NCI-H1694 (cell line): ENCODE results near the gene KCNG2.

Experiments
- DNase-seq: peaks from one replicate; lab custom pipeline; 2025; lab: John Stamatoyannopoulos, UW

Gene KCNG2

DNA sequence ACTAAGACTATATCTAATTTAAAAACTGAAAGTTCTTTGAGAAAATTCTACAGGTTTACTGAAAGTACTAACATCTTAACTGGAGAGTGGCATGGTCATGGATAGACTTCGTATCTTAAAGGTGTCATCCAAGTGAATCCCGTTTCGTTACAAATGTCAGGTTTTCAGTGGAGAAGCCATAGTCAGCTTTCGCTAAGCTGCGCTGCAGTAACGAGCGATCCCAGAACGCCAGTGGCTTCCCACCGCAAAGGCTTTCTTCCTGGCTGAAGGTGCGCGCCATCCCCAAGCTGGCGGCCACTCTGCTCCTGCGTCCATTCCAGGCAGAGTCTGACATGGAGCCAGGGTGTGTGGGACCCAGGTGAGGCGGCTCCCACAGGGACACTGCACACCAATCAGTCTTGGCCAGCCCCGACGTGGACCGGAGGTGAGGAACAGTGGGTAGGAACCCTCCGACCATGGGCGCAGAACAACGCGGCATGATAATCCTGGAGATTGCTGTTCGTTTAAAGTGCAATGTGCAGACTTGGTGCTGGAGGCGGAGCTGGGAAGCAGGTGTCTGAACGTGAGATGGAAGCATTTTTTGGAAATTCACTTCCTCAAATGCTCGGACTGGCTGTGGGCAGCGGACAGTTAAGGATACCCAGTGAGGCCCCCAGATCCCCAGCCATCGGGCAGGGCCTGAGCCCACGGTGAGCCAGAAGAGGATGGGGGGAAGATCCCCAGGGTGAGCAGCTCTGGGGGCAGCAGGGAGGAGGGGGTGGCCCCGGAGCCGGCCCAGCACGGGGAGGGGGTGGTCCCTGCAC, 27.8 kb upstream of the KCNG2 start:
- DNase-seq, result no peak

DNA sequence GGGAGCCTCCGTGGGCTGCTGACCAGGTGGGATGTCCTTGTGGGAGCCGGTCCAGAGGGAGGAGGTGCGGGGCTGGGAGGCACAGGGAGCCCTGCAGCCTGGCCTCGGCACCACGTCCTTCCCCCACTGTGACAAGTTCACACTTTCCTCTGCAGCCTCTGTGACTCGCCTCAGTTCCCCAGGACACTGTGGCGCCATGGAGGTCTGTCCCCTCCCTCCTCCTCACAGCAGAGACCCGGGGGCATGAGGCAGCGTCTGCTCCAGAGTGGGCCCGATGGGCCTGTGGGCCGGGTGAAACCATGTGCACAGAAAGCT, 27.3 kb upstream of the KCNG2 start:
- DNase-seq, result no peak

DNA sequence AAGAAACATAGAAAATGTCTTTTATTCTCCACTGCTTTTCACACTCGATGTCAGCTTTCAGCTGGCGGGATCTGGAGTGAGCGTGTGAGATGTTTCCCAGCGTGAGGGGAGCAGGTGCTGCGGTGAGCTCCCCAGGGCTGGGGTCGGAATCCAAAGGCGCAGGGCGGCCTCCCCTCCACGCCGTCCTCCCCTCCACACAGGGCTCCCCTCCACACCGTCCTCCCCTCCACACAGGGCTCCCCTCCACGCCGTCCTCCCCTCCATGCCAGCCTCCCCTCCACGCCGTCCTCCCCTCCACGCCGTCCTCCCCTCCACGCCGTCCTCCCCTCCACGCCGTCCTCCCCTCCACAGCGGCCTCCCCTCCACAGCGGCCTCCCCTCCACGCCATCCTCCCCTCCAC, 26.9 kb upstream of the KCNG2 start:
- DNase-seq, result no peak

DNA sequence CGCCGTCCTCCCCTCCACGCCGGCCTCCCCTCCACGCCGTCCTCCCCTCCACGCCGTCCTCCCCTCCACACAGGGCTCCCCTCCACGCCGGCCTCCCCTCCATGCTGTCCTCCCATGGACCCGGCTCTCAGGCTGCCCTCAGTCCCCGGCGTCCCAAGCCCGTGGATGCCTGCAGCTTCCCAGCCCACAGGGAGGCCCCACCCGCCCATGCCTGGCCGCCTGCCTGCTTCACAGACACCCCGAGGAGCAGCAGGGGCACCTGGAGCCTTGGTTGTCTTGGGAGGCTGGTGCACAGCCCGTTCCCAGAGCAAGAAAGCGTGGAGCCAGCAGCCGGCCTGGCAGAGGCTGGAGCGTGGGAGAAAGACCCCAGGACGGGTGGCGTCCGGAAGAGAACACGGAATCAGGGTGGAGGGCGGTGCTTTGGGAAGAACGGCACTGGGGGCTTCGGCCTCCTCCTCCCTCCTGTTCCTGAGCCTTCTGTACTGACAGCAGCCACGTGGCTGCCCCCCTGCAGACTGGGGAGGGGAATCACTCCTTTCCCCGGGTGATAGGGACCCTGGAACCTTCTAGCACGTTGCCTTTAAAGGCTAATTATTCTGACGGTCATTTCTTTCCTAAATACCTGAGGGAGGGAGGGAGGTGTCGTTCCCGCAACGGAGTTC, 26.2 kb upstream of the KCNG2 start:
- no peak for DNase-seq

DNA sequence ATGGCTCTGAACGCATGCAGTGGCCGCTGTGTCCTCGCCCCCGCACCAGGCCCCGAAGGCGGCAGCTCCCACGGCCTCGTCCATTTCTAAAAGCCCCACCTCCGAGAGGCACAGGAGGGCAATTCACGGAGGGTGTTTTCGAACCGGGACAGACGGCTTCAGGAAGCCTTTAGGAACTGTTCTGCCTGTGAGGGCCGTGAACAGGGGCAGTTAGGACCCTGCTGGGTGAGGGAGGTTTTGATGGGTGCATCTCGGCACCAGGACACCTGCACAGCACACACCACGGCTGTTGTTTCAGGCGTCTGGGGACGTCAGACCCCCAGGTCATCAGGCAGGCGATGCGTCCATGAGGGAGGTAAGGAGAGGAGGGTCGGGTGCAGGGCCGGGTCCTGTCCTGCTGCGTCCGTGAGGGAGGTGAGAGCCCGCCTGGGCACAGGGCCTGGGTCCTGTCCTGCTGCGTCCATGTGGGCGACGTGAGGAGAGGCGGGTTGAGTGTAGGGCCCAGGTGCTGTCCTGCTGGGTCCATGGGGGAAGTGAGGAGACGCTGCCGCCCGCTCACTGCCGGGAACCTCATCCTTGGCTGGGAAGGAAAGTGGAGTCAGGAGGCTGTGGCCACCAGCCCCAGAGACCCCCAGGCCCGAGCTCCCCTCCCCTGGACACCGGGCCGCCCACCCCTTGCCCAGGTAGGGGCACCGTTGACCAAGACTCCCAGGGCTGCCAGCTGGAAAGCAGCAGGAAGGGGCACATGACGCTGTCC, 25.5 kb upstream of the KCNG2 start:
- DNase-seq, result no peak

DNA sequence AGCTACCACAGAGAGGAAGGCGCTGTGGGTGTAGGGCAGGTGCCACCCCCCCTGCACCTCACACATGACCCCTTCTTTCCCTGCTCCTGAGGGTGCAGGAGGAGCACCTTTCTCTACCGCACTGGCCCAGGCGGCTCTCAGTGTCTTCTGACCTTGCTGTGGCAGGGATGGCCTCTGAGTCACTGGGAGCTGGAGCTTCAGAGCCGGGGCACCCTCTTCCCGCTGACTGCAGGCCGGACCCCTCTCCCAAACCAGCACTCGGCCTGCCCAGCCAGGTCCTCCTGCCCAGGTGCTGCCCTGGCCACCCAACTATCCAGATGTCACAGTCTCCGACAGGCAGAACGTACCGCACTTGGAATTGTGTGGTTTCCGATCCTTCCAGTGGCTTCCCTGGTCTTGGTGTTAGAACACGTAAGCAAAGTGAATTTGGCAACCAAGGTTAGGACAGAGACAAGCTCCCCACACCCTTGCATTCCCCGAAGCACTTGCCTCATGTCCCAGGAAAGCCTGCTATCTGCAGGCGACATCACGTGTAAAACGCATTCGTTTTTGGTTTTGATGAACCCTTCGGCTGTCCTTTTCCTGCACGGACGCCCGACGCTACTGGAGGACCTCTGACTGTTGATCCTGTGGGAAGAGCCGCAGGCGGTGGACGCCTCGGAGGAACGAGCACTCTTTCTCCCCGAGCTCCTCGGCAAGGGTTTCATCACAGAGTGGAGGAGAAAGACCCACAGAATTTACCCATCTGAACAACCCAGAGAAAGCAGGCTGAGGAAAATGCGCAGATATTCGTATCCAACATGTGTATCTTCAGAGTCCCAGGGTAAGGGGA, 24.7 kb upstream of the KCNG2 start:
- DNase-seq, result no peak

DNA sequence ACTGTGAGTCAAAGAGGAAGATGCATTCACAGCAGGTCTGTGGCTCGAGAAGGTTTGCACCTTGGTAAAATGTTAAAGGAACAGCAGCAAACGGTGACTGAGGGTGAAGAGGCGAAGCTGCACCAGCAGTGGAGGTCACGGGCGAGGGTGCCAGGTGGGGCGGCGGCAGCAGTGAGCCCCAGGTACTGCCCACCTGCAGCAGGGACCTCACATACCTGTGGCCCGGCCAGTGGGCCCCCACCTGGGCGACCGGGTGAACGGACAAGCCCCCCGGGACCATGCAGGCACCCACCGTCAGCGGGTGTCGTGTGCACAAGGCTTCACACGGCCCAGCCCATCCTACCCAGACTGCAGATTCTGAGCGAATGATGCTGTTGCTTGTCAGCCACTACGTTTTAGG, 23.6 kb upstream of the KCNG2 start:
- DNase-seq, result no peak

DNA sequence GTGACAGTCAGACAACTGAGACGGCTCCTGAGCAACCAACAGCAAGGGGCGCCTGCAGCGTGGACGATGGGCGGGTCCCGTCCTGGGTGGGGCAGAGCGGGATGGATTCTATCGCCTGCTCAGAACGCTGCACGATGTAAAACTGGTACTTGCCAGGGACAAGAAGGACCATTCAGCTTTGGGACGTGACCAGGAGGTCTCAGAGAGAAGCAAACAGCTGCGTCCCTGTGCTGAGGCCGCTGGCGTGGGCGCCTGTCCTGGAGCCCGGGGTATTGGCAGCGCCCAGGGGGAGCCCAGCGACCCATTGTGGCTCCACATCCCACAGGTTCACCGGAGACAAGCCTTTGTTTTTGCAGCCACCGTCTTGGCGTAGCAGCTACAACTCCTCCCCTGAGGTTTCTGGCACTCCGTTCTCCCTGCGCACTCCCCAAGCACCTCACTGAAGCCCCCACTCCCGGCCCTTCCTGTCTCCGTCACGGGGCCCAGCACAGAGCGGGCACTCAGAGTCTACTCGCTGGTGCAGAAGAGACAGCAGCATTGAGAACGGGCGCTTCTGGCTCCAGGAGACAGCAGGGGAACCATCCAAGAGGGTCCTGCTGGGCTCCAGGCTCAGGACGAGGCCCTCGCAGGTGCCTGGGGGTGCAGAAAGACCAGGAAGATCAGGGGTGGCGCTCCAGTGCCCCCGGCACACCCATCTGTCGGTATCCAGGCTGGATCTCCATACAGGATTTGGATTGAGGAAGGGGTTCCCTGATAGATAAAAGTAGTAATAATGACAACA, 22.1 kb upstream of the KCNG2 start:
- no peak for DNase-seq

DNA sequence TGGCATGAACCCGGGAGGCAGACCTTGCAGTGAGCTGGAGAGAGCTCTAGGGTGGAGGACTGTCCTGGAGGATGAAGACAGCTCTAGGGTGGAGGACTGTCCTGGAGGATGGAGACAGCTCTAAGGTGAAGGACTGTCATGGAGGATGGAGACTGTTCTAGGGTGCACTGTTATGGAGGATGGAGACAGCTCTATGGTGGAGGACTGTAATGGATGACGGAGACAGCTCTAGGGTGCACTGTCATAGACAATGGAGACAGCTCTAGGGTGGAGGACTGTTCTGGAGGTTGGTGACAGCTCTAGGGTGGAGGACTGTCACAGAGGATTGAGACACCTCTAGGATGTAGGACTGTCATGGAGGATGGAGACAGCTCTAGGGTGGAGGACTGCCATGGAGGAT, 21.1 kb upstream of the KCNG2 start:
- no peak for DNase-seq

DNA sequence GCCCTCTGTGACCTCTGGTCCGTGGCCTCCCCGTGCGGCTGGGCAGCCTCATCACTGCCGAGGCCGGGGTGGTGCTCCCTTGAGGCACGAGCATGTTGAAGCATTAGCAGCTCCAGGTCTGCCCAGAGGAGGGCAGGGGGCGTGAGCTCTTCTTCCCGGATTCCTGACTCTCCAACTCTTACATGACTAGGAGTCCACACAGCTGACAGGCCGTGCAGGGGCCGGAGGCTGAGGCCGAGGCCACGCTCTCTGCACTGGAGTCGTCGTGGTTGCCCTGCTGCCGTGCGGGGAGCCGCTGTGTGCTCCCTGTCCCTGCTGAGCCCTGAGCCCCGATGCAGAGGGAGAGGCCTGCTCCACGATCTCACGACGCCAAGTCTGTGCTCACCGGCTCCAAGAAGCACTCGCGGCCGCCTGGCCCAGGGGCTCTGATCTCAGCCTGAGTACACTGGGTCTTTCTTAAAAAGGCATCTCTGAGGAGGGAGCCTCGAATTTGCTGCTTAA, 19.4 kb upstream of the KCNG2 start:
- no peak for DNase-seq

DNA sequence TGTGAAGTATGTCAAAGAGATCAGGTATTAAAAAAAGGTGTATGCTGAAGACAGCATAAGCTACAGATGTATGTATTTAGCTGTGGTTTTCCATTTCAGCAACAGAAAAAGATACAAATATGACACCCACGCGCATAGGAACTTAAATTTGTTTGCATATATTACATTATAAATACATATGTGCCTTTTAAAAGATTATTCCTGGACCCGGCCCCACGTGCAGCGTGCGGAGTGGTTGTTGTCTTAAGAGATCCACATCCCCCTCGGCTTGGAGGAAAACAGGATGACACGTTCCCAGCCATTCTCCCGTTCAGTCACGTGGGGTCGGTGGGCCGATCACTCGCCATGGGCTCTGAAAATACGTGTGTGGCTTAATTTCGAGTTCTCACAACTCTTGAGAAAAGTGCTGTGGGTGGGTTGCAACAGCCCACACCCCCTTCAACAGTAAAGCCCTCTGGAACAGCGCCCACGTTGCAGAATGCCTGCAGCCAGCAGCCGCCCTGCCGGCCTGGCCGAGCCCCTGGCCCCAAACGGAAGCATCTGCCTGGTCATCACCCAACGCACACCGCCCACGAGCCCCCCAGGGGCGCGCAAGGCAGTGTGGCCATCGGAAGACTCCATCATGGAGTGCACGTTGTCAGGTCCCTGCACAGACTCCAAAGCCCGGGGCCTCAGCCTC, 18.6 kb upstream of the KCNG2 start:
- no peak for DNase-seq

DNA sequence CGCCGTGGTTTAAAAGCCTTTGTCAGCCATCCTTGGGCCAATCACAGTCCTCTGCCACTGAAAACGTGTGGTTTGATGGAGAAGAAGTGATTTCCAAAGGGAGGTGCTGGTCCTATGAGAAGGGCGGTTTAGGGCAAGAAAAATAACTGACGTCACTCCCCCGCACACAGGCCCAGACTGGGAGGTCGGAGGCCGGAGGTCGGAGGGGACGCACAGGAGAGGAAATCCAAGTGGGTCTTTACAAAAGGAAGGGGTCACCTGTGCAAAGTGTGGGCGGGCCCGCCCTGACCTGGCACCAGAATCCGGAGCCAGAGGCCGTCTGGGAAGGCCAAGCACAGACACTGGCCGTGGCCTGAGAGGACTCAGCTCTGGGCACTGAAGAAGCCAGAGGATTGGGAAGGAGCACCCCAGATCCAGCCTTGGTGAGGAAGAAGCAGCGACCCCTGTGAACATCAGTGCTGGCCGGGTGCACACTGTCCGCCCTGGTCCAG, 18.0 kb upstream of the KCNG2 start:
- no peak for DNase-seq

DNA sequence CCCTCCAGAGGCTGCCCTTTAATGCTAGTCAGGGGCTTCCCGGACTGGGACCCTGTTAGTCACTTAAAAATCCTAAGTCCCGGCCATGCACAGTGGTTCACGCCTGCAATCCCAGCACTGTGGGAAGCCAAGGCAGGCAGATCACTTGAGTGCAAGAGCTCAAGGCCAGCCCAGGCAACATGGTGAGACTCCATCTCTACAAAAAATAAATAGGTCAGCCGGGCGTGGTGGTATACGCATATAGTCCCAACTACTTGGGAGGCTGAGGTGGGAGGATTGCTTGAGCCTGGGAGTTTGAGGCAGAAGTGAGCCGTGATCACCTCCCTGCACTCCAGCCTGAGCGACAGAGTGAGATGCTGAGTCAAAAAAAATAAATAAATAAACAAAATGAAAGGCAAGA, 17.2 kb upstream of the KCNG2 start:
- no peak for DNase-seq

DNA sequence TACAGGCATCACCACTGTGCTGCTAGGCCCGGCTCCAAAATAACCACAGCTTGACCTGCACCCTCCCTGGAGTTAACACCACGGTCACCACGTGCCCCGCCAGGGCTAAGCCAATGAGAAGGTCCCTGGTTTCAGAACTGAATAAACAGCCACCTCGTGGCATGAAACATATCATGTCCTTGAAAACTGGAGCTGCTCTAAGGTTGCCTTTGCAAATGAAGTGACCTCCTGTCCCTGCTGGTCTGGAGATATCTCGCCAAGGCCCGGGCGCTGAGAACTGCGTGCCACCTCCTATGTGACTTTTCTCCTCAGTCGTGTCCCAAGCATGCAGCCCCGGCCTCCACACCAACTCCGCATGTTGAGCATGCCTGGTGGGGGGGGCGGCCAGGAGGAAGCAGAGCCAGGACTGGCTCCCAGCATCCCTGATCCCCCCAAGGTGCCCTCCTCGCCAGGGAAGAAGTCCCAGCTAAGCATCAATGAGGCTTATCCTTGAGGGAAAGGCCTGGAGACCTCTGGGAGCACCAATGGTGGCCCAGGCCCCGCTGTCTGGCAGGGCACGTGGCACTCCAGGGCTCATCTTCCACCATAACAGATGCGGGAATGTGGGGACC, 16.3 kb upstream of the KCNG2 start:
- DNase-seq, result no peak

DNA sequence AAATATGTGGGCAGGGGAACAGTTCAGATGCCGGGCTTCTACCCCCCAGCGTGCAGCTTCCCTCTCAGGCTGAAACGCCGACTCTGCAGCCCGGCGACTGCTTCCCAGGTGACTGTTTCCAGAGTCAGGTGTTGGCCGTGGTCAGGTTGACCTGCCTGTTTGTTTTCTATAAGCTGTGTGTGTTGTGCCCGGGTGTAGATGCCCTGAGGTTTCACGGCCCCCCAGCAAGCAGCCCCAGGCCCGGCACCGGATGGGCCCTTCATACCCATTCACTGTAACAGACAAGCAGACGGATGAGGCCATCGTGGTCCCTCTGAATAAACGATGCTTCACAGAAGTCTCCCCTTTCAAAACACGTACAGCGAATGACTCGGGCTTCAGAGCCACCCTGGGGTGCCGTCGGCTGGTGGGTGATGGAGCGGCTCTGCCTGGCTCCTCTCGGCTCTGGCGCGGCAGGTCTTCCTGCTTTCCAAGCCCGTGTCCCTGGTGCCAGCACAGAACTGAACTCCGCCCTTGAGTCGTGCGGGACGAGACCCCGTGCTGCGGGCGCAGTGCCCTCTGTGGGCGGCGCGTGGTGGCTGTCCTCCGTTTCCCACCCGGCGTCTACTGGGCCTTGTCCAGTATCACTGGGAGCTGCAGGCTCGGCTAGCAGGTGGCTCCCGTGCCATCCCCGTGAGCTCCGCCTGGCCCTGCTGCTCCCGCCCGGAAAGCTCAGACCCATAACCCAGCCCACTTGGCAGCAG, 15.0 kb upstream of the KCNG2 start:
- no peak for DNase-seq

DNA sequence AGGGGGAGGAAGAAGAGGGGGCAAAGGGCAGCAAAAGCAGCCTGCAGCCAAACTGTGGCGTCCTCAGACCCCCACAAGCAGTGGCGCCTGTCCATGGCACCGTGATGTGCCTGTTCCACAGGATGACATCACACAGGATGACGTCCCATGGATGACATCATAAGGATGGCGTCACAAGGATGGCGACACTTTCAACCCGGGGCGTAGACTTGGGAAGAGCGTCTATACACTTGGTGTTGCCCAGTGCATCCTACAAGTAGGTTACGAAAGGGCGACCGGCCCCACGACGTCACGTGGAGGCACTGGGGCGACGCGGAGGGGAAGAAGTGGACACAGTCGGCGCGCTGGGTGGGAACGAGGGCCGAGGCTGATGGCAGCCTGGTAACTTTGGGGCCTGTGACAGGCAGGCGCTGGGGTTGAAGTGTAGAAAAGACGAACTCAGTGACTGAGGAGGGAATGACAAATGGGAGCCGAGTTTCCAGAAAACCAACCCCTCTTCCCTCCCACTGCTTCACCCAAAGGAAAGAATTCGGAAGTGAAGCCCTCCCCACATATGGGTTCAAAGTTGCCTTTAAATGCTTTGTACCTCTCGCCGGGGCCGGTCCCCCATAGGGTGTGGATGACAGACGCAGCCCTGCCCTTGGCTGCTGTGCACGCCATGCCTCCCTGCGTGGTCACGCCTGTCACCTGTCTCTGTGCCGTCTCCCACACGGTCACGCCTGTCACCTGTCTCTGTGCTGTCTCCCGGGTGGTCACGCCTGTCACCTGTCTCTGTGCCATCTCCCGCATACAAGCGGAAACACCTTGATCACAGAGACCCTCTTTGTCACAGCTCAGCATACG, 13.4 kb upstream of the KCNG2 start:
- no peak for DNase-seq

DNA sequence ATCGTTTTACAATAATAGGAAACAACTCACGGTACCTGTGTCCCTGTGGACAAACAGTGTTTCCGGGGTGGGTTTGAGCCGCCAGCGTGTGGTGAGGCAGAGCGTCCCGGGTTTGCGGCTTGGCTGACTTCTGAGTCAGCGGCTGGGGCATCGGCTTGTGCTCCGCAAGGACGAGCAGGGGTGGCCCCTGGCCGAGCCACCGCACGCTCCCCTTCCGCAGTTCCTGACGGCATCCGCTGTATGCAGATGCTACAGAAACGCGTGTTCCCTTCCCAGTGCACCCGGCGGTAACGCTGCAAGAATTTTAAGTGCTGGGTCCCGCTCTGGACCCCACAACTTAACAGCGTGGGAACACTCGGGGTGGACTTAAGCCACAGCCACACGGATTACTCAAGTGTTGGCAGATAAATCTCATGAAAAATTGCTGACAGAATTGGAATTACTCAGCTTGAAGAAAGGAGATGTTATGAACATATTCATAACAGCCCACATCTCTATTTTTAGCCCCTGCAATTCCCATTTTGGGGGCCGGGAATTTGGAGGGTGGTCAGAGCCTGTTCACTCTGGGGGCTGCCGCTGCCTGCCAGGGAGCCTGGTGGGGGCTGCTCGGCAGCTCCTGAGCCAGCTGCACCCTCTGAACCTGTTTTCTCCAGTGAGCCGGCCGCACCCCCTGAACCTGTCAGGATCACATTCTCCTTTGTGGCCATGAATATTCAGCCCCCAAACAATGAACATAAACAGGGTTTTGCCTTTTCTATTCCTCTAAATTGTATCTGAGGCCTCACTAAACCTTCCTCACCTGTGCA, 12.6 kb upstream of the KCNG2 start:
- DNase-seq, result no peak

DNA sequence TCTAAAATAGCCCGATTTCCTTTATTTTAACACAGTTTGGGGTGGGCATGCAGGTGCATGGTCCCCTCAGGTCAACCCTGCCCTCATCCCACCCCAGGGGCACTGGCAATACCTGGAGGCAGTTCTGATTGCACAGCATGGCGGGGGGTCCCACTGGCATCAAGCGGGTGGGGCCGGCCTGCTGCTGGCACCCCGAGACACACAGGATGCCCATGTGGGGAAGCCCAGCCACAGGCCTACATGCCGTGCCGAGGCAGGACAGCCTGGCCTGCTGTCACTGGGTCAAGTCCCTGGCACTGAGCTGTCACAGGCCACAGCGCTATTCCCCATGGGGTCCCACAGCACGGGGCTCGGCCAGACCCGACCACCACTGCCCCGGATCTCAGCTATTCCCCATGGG, 11.9 kb upstream of the KCNG2 start:
- no peak for DNase-seq
